ENCODE results near the gene NELL2. TPM values are rescaled to one million over a fixed set of nuclear protein-coding genes. Genes with fewer than 3 reads are reported as not detected.

The NELL2 gene
- polyA plus RNA-seq, 1 of the 3 experiments (the other 2 are of a cell fraction) = 0.35 TPM

DNA sequence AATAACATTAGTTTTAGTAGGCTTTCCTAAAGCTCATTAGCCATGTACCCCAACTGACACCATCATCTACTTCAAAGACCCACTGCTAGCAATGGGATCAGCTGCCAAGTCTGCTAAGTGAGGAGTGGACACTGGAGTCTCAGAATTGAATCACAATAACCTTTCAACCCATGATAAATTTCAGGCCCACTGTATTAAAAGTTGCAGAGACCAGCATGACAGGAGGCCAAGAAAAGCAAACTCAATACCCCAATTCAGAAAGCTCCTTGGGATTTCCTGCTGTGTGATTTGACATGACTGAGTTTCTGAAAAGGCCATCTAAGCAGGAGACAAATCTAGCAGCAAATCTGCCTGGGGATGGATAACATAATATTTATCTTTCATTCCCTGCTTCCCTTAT is 320.7 kb downstream of the NELL2 start:
- POLR2A ChIA-PET = no interaction called here
- Histone ChIP-seq H3K9me2 (no peaks in the 10 kb centered on the region), H3K4me1 (ENCODE audit: control insufficient read depth in 1 of 2, insufficient read depth in 2 of 2, low read depth in 1 of 2, low read length in 1 of 2) (peaks cover 0 to 2% of the 10 kb centered on the region in 2 experiments; a peak in 1 of 4 replicates), H3K9ac (no peak overlapping the region), H2AFZ (ENCODE audit: low read depth) (no peak overlapping the region), H3K4me3 (ENCODE audit: low read depth in 2 of 2, low read length in 1 of 2) (no peak overlapping the region), H3K79me2 (ENCODE audit: insufficient read depth) (no peaks in the 10 kb centered on the region), H3K9me3 (no peaks in the 10 kb centered on the region), H3K27ac (ENCODE audit: low read depth in 2 of 2, low read length in 1 of 2) (no peak overlapping the region), H3F3A (replicated peaks; ENCODE audit: insufficient read depth) (no peaks in the 10 kb centered on the region), H3K4me2 (no peak overlapping the region), H4K20me1 (ENCODE audit: insufficient read depth) (no peaks in the 10 kb centered on the region), H3K36me3 (replicated peaks in 1 of 2; ENCODE audit: control insufficient read depth in 1 of 2, insufficient read depth in 2 of 2, low read length in 1 of 2) (no peaks in the 10 kb centered on the region), H3K27me3 (ENCODE audit: insufficient read depth) (no peaks in the 10 kb centered on the region)
- TF ChIP-seq RAD21 (IDR thresholded peaks at IDR 0.05; ENCODE audit: low read length) (no peak), RCOR1 (IDR thresholded peaks at IDR 0.05; ENCODE audit: low read length) (no peak), GABPA (IDR thresholded peaks at IDR 0.05; ENCODE audit: low read depth) (no peak), ELF1 (IDR thresholded peaks at IDR 0.05) (no peak), TCF12 (IDR thresholded peaks at IDR 0.05) (no peak), JUND (IDR thresholded peaks at IDR 0.05) (no peak), FOXJ3 (CRISPR knock-in tag; IDR thresholded peaks at IDR 0.05) (no peak), CHD2 (IDR thresholded peaks at IDR 0.05; ENCODE audit: low read length, partially characterized antibody) (no peak)
- TF ChIP-seq, protein P1, sequence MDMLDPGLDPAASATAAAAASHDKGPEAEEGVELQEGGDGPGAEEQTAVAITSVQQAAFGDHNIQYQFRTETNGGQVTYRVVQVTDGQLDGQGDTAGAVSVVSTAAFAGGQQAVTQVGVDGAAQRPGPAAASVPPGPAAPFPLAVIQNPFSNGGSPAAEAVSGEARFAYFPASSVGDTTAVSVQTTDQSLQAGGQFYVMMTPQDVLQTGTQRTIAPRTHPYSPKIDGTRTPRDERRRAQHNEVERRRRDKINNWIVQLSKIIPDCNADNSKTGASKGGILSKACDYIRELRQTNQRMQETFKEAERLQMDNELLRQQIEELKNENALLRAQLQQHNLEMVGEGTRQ (IDR thresholded peaks at IDR 0.05; ENCODE audit: borderline replicate concordance, low read depth, low read length) = no peak
- TF ChIP-seq, protein P2, sequence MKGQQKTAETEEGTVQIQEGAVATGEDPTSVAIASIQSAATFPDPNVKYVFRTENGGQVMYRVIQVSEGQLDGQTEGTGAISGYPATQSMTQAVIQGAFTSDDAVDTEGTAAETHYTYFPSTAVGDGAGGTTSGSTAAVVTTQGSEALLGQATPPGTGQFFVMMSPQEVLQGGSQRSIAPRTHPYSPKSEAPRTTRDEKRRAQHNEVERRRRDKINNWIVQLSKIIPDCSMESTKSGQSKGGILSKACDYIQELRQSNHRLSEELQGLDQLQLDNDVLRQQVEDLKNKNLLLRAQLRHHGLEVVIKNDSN (IDR thresholded peaks at IDR 0.05; ENCODE audit: borderline replicate concordance, low read depth) = no peak
- CTCF ChIA-PET = interaction anchor here (0.8 to 1.1 kb wide), 2 partner anchors 15 to 101 kb away, joined by 3 read pairs; no protein-coding TSS in a partner anchor
- DNase-seq = no peak

DNA sequence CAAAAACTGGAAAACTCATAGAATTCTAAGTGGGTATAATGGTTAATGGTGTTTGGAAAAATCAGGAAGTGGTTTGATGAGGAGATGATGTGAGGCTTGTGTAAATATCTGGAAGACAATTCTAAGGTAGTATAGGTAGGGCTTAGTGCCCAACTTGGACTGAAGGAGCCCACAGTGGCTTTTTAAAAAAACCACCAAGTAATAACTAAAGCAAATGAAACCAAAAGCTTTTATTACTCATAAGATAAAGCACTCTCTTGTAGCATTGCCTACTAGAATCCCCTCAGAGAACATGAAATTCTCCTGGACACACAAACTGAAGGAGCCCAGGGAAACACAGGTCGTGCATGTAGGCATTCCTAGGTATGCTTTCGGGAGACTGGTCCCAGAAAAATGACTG is 324.5 kb downstream of the NELL2 start:
- Histone ChIP-seq H2AFZ (ENCODE audit: low read depth) (no peak overlapping the region), H3K9ac (no peak overlapping the region), H3K9me3 (no peaks in the 10 kb centered on the region), H3K27ac (ENCODE audit: low read depth in 2 of 2, low read length in 1 of 2) (no peak overlapping the region), H3K4me1 (ENCODE audit: control insufficient read depth in 1 of 2, insufficient read depth in 2 of 2, low read depth in 1 of 2, low read length in 1 of 2) (peaks cover 0 to 2% of the 10 kb centered on the region in 2 experiments; a peak in 1 of 4 replicates), H3F3A (replicated peaks; ENCODE audit: insufficient read depth) (no peaks in the 10 kb centered on the region), H3K36me3 (replicated peaks in 1 of 2; ENCODE audit: control insufficient read depth in 1 of 2, insufficient read depth in 2 of 2, low read length in 1 of 2) (no peaks in the 10 kb centered on the region), H3K4me3 (ENCODE audit: low read depth in 2 of 2, low read length in 1 of 2) (no peak overlapping the region), H4K20me1 (ENCODE audit: insufficient read depth) (0 out of 2 replicates have a peak, but pooled peaks cover 4% of the 10 kb centered on the region), H3K9me2 (no peaks in the 10 kb centered on the region), H3K79me2 (ENCODE audit: insufficient read depth) (no peaks in the 10 kb centered on the region), H3K27me3 (ENCODE audit: insufficient read depth) (no peaks in the 10 kb centered on the region), H3K4me2 (no peak overlapping the region)
- ChIA-PET POLR2A (no interaction called here), CTCF (interaction anchor here (0.6 kb wide), 1 partner anchor 571 kb away, joined by 3 read pairs; no protein-coding TSS in a partner anchor)
- TF ChIP-seq FOSL2 (IDR thresholded peaks at IDR 0.05; ENCODE audit: borderline replicate concordance, low read depth) (no peak), POLR2AphosphoS5 (IDR thresholded peaks at IDR 0.05; ENCODE audit: low read depth, low read length) (no peak), RAD21 (IDR thresholded peaks at IDR 0.05; ENCODE audit: low read length) (no peak), ELF1 (IDR thresholded peaks at IDR 0.05) (no peak), NRF1 (IDR thresholded peaks at IDR 0.05; ENCODE audit: low read depth, low read length) (no peak), SIN3A (IDR thresholded peaks at IDR 0.05; ENCODE audit: borderline replicate concordance, low read depth, low read length) (no peak), RCOR1 (IDR thresholded peaks at IDR 0.05; ENCODE audit: low read length) (no peak), NFIC (IDR thresholded peaks at IDR 0.05; ENCODE audit: borderline replicate concordance) (no peak), EZH2phosphoT487 (IDR thresholded peaks at IDR 0.05; ENCODE audit: borderline replicate concordance, low read depth) (no peak), GABPA (IDR thresholded peaks at IDR 0.05; ENCODE audit: low read depth) (no peak), TEAD4 (IDR thresholded peaks at IDR 0.05; ENCODE audit: borderline replicate concordance, insufficient read depth) (no peak), FOXM1 (IDR thresholded peaks at IDR 0.05; ENCODE audit: low read depth) (no peak), JUND (IDR thresholded peaks at IDR 0.05) (no peak), GATA2 (CRISPR knock-in tag; IDR thresholded peaks at IDR 0.05) (no peak), EP300 (IDR thresholded peaks at IDR 0.05; ENCODE audit: borderline replicate concordance in 1 of 2, low read depth in 1 of 2, low read length in 1 of 2) (no peak), CHD2 (IDR thresholded peaks at IDR 0.05; ENCODE audit: low read length, partially characterized antibody) (no peak), MXI1 (IDR thresholded peaks at IDR 0.05; ENCODE audit: low read depth, low read length) (no peak)
- TF ChIP-seq, protein P1 (IDR thresholded peaks at IDR 0.05; ENCODE audit: borderline replicate concordance, low read depth, low read length) = no peak
- TF ChIP-seq, protein P3, sequence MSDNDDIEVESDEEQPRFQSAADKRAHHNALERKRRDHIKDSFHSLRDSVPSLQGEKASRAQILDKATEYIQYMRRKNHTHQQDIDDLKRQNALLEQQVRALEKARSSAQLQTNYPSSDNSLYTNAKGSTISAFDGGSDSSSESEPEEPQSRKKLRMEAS (IDR thresholded peaks at IDR 0.05; ENCODE audit: low read depth) = no peak
- no peak for DNase-seq
- WGBS (ENCODE audit: low lambda C conversion rate) = 43% methylated on average over 2 of the region's 2 CpGs

Measured in SK-N-SH (cell line).